OCI-LY3 (cell line): ENCODE data around the gene MACROD2.

Source experiments
- EZH2phosphoT487 ChIP-seq: fragments of 200-600 bp; shearing (Covaris generic); IDR thresholded peaks from 2 replicates; pipeline ENCODE4 v1.6.1; 2018; ENCODE audit warnings: antibody characterized with exemption, mixed run types, low read depth
- TF ChIP-seq, protein P1 (sequence below): fragments of 200-600, 300-600 bp; sonication (generic); IDR thresholded peaks from 2 replicates; pipeline ENCODE4 v1.5.1; 2014; ENCODE audit warnings: antibody characterized with exemption, low read length, low read depth

DNA sequence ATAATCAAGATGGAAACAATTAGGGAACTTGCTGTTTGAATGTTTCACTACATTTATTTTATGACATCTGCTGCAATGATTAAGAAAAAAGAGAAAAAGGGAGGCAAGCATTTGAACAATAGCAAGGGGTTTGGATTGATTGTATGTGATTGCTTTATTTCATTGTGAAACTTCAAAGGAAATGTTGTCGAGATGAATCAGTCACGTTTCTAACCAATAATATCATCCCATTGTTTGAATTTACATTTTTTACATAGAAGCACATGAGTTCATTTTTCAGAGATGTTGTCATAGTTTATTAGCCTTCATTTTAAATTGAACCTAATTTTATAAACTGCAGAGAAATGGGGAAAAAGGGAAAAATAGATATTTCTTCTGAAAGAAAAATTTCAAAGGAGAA is 2006.0 kb downstream of the MACROD2 start:
- TF ChIP-seq, protein P1, sequence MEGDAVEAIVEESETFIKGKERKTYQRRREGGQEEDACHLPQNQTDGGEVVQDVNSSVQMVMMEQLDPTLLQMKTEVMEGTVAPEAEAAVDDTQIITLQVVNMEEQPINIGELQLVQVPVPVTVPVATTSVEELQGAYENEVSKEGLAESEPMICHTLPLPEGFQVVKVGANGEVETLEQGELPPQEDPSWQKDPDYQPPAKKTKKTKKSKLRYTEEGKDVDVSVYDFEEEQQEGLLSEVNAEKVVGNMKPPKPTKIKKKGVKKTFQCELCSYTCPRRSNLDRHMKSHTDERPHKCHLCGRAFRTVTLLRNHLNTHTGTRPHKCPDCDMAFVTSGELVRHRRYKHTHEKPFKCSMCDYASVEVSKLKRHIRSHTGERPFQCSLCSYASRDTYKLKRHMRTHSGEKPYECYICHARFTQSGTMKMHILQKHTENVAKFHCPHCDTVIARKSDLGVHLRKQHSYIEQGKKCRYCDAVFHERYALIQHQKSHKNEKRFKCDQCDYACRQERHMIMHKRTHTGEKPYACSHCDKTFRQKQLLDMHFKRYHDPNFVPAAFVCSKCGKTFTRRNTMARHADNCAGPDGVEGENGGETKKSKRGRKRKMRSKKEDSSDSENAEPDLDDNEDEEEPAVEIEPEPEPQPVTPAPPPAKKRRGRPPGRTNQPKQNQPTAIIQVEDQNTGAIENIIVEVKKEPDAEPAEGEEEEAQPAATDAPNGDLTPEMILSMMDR = no peak
- TF ChIP-seq EZH2phosphoT487 = no peak
